ENCODE data around the gene ZNF324B. TPM values are rescaled to one million over a fixed set of nuclear protein-coding genes. Genes with fewer than 3 reads are reported as not detected.
"Not testable (repeated sequence)": the region's sequence is repeated elsewhere in the genome, so short reads cannot be mapped to it uniquely, and the experiment has no call there.

Gene ZNF324B
- total RNA-seq: 10 to 100 TPM in 1 of 4 donors, 1 to 10 TPM in 3; 4.3 to 12.8 (median 8.6) TPM

DNA sequence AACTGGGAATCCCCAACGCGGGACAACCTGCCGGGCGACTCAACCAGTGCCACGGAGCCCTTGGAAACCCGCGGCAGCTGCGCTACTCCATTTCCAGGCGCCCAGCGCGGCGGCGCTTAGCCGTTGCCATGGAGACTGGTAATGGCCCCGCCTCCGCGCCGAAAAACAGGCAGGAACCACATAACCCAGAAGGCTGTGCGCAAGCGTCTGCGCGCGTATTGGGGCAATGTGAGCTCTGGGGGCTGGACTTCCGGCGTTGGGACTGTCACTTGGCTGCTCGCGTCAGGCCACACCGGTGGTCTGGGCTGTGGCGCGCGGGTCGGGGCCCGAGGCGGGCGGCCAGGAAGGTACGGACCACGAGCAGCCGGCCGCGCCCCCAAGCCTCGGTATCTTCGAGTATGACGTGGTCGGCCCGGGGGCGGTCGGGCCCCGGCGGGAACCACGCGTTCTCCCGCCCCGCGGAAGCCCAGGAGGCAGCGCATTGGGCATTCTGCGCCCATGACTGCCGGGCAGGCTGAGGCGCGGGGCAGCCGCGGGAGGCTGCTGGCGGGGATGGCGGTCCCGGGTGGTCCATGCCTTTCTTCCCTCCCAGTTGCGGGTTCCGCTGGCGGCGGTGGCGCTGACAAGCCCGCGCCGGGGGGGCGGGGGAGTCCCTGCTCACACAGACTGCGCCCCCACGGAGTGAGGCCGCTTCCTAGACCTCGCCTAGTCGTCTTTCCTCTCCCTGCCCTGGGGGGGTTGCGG lies at the start of gene ZNF324B:
ZNF324B (plus strand) TSS at position 265 of the 744 bp plus-strand sequence. CDS start 2,080 bp downstream, outside the sequence.
- H3K27ac ChIP-seq: peak within 1 kb of the TSS in 3 of 4 donors; percentile 74 to 82 (median 80)
- ATAC-seq: peak; percentile 98
- no peak for TF ChIP-seq EP300 (IDR thresholded peaks at IDR 0.05)
- TF ChIP-seq POLR2AphosphoS5 (IDR thresholded peaks at IDR 0.05): peak; percentile 81
- TF ChIP-seq, protein P1, sequence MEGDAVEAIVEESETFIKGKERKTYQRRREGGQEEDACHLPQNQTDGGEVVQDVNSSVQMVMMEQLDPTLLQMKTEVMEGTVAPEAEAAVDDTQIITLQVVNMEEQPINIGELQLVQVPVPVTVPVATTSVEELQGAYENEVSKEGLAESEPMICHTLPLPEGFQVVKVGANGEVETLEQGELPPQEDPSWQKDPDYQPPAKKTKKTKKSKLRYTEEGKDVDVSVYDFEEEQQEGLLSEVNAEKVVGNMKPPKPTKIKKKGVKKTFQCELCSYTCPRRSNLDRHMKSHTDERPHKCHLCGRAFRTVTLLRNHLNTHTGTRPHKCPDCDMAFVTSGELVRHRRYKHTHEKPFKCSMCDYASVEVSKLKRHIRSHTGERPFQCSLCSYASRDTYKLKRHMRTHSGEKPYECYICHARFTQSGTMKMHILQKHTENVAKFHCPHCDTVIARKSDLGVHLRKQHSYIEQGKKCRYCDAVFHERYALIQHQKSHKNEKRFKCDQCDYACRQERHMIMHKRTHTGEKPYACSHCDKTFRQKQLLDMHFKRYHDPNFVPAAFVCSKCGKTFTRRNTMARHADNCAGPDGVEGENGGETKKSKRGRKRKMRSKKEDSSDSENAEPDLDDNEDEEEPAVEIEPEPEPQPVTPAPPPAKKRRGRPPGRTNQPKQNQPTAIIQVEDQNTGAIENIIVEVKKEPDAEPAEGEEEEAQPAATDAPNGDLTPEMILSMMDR (IDR thresholded peaks at IDR 0.05): no peak
- peak; percentile 45 to 62 for TF ChIP-seq POLR2A (IDR thresholded peaks at IDR 0.05)
- no CpG with 5 or more reads among the region's 79 CpGs for WGBS, 2 donors (ENCODE audit: low coverage in 1 of 2)
- peak within 1 kb of the TSS; percentile 80 to 93 for H3K4me3 ChIP-seq
- H3K9me3 ChIP-seq: no peaks in the 10 kb centered on the region
- peaks cover 0 to 31% of the 10 kb centered on the region in 2 donors for H3K36me3 ChIP-seq
- peaks cover 11% of the 10 kb centered on the region for H3K27me3 ChIP-seq
- peaks cover 0 to 20% (median 0%) of the 10 kb centered on the region in 3 donors for H3K4me1 ChIP-seq

DNA sequence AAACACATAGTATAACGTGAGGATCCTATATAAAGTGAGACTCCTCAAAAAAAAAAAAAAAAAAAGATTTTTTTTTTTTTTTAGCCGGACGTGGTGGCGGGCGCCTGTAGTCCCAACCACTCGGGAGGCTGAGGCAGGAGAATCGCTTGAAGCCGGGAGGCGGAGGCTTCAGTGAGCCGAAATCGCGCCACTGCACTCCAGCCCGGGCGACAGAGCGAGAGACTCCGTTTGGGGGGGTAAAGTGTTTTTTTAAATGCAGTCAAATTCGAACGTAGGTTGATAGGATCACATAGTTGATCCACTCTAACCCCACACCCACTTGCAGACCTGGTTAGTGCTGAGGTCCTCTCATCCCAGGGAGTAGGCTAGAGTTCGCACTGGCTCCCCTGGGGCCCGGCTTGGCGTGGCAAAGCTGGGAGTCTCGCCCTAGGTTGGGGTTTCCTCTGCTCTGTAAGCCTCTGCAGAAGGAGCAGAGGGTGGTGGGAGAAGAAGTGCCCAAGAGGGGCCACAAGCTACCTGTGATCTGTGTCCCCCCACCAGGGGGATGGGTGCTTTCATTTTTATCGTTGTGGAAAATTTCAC lies 49.5 kb upstream of the ZNF324B start:
- H3K4me1 ChIP-seq: peaks cover 0 to 28% (median 8%) of the 10 kb centered on the region in 3 donors
- H3K27me3 ChIP-seq: peaks cover 19% of the 10 kb centered on the region
- no peaks in the 10 kb centered on the region for H3K9me3 ChIP-seq
- WGBS, 2 donors (ENCODE audit: low coverage in 1 of 2): 29 to 30% methylated on average over 4 to 13 of the region's 23 CpGs
- H3K36me3 ChIP-seq: no peaks in the 10 kb centered on the region
- peak overlapping the region; percentile 34 to 56 for H3K4me3 ChIP-seq
- H3K27ac ChIP-seq: peak overlapping the region in 3 of 4 donors; percentile 66 to 82 (median 73)
- ATAC-seq: no peak
- TF ChIP-seq, protein P1 (IDR thresholded peaks at IDR 0.05): peak in 1 of 4 experiments; percentile 13
- no peak for TF ChIP-seq POLR2AphosphoS5 (IDR thresholded peaks at IDR 0.05)
- TF ChIP-seq EP300 (IDR thresholded peaks at IDR 0.05): no peak
- TF ChIP-seq POLR2A (IDR thresholded peaks at IDR 0.05): no peak

DNA sequence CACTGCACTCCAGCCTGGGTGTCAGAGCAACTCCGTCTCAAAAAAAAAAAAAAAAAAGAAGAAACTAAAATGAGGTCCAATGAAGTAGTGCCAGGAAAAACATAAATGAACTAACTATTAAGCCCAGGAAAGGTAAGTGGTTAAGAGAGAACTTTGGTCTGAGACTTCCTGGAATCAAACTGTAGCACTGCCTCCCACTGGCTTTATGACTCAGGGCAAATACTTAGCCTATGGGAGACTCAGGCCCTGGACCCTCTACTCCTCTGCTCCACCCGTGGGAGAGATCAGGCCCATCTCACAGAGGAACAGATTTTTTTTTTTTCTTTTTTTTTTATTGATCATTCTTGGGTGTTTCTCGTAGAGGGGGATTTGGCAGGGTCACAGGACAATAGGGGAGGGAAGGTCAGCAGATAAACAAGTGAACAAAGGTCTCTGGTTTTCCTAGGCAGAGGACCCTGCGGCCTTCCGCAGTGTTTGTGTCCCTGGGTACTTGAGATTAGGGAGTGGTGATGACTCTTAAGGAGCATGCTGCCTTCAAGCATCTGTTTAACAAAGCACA lies 47.4 kb upstream of the ZNF324B start:
- H3K36me3 ChIP-seq, H3K4me3 ChIP-seq, H3K9me3 ChIP-seq, H3K27ac ChIP-seq, H3K27me3 ChIP-seq, ATAC-seq: not testable (repeated sequence)
- WGBS, 2 donors (ENCODE audit: low coverage in 1 of 2): 45 to 94% methylated on average over 2 of the region's 5 CpGs
- peaks cover 0 to 38% (median 14%) of the 10 kb centered on the region in 3 donors for H3K4me1 ChIP-seq

DNA sequence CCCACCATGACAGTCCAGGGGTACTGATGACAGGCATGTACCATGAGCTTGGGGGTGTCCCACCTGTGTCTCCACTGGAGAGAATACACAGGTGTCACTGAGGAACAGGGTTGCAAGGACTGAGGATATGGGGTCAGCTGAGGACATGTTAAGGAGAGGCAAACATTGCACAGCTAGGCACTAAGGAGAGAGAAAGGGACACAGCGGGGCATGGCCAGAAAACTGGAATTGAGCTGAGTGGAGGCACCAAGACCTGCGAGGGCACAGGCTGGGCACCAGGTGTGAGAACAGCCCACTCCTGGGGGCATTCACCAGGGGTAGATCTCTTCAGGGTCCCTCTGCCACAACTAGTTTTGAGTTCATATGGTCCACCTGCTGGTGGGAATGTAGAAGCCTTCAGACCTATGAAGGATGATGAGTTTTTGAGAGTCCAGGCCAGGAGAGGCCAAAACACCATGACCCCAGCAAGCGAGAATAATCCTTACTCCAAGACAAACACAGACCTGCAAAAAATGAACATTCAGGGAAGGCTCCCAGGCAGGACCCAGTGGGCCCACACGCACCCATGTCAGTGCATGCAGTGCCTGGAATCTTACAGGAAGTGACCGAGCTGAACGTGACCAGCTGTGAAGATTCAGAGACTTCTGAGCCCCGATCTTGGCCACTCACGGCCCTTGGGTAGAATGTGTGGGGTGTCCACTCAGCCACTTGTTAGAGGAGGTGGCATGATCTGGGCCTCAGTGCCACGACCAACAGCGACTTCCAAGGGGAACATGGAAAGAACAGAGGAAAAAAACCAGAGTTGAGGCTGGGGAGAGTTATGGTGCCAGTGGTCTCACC lies 44.4 kb upstream of the ZNF324B start:
- peaks cover 0 to 29% (median 14%) of the 10 kb centered on the region in 3 donors for H3K4me1 ChIP-seq
- H3K4me3 ChIP-seq: peak overlapping the region in 1 of 2 donors; percentile 95
- no peak for TF ChIP-seq EP300 (IDR thresholded peaks at IDR 0.05)
- TF ChIP-seq, protein P1 (IDR thresholded peaks at IDR 0.05): peak in 2 of 4 experiments; percentile 27 to 34
- TF ChIP-seq POLR2AphosphoS5 (IDR thresholded peaks at IDR 0.05): no peak
- no peaks in the 10 kb centered on the region for H3K9me3 ChIP-seq
- 72% methylated on average over 7 of the region's 10 CpGs; no CpG with 5 or more reads in 1 of the 2 donors for WGBS, 2 donors (ENCODE audit: low coverage in 1 of 2)
- H3K27ac ChIP-seq: peak overlapping the region in 3 of 4 donors; percentile 88 to 89 (median 89)
- no peaks in the 10 kb centered on the region for H3K27me3 ChIP-seq
- no peaks in the 10 kb centered on the region for H3K36me3 ChIP-seq
- ATAC-seq: no peak
